Ovary (tissue), 9 donors: ENCODE results near the gene PKD2L1. TPM values are rescaled to one million over a fixed set of nuclear protein-coding genes. Genes with fewer than 3 reads are reported as not detected.
A peak's percentile ranks its signal among the peaks of the same experiment; 100 is the strongest.

ENCODE experiments used
- DNase-seq, 5 donors: peaks; one replicate each; pipeline ENCODE4 v3.0.0-alpha.2; 2019 to 2020
- H3K27ac ChIP-seq, 2 donors: fragments of 200-600 bp; one replicate each; pipeline versions ENCODE4 v1.5.1 to v1.8.0; 2019 to 2022
- H3K27me3 ChIP-seq: fragments of 200-600 bp; one replicate; pipeline ENCODE4 v1.8.0; 2022
- H3K36me3 ChIP-seq: fragments of 200-600 bp; sonication (generic); one replicate; pipeline ENCODE4 v1.5.1; 2019
- H3K4me1 ChIP-seq: one replicate; pipeline ENCODE4 v1.8.1; 2013; ENCODE audit warnings: mild to moderate bottlenecking, moderate library complexity; ENCODE audit not compliant: insufficient read depth
- H3K4me3 ChIP-seq: fragments of 200-600 bp; sonication (generic); one replicate; pipeline ENCODE4 v1.5.1; 2017
- H3K9me3 ChIP-seq, 2 donors: fragments of 200-600 bp in 1 of 2; sonication (generic) in 1 of 2; one replicate each; pipeline versions ENCODE4 v1.5.1 to v1.8.1; 2013 to 2019; ENCODE audit warnings: mild to moderate bottlenecking in 1 of 2, moderate library complexity in 1 of 2
- EP300 ChIP-seq: sonication (generic); formaldehyde crosslinking; IDR thresholded peaks from one replicate; pipeline ENCODE4 v1.6.1; 2017; ENCODE audit warnings: antibody characterized with exemption
- POLR2A ChIP-seq: fragments of 450-650 bp; IDR thresholded peaks from one replicate; pipeline ENCODE4 v1.6.1; 2017; ENCODE audit warnings: antibody characterized with exemption, mild to moderate bottlenecking, moderate library complexity
- WGBS, 3 donors: extraction: QIAGEN DNeasy Blood & Tissue Kit in 1 of 3; methylation state at CpG; one replicate each; pipeline versions ENCODE4 v1.1.5 to v1.1.7; 2013 to 2017; 5-methylcytosine and 5-hydroxymethylcytosine counted together
- intact Hi-C, 4 donors: fragments of 100-400 bp; cut with DNase I; formaldehyde crosslinking; loops; one replicate each; pipeline versions ENCODE4 v1.11.0 to v1.15.1; 2022 to 2023
- polyA plus RNA-seq, 2 donors: library from polyadenylated mRNA; stranded (reverse); fragments of 200-250 nt in 1 of 2; fragments of 350-450 nt in 1 of 2; fragmentation: Illumina TruSeq in 1 of 2; extraction: RNeasy Lipid Tissue Mini Kit (QIAGEN cat#74804) in 1 of 2; gene quantifications; one replicate each; pipeline ENCODE4 v1.2.3, GENCODE V29; 2013 to 2014
- total RNA-seq, 7 donors: library from RNA; depleted of rRNA in 2 of 7; stranded (reverse); fragments of >200 nt in 2 of 7; fragmentation: NEBNext Ultra II Directional in 3 of 7; extraction: Animal tissue kit (Norgen Biotek cat#: 25700) in 3 of 7; gene quantifications; one replicate each; pipeline versions ENCODE4 v1.1.0 to v1.2.4, GENCODE V29; 2016 to 2023
- TF ChIP-seq, protein P1 (sequence below), 3 donors: fragments of 450-650 bp in 2 of 3; fragments of 200-600 bp in 1 of 3; IDR thresholded peaks; one replicate each; pipeline versions ENCODE4 v1.5.1 to v1.8.0; 2016 to 2022; ENCODE audit warnings: antibody characterized with exemption in 3 of 3, mild to moderate bottlenecking in 1 of 3
- donor health status: DM: no; HTN: no; CAD: no; lungs with moderate emphysema.
- donor health status: DM: no; HTN: no; CAD: no.
- donor health status: Bipolar disorder and iron deficiency.
- donor health status: DM: yes; HTN: yes; CAD: no.
- donor health status: DM: no; HTN: no; CAD: no.
- donor health status: DM: yes; HTN: yes; CAD: no.

The PKD2L1 gene
- total and polyA plus RNA-seq, 9 donors: 0.02 to 2.5 (median 2.2) TPM; not detected in 6

DNA sequence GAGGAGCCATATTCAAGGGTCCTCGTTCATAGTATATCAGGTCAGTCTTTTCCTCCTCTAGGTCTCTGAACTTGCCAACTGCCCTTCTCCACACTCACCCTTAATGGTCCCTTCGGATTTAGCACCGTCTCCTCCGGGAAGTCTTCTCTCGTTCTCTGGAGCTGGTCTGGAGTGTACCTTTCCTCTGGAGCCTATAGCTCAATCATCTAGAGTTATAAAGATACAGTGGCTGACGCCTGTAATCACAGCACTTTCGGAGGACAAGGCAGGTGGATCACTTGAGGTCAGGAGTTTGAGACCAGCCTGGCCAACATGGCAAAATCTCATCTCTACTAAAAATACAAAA lies 12.6 kb upstream of the PKD2L1 start:
- no peak for TF ChIP-seq POLR2A
- TF ChIP-seq, protein P1, sequence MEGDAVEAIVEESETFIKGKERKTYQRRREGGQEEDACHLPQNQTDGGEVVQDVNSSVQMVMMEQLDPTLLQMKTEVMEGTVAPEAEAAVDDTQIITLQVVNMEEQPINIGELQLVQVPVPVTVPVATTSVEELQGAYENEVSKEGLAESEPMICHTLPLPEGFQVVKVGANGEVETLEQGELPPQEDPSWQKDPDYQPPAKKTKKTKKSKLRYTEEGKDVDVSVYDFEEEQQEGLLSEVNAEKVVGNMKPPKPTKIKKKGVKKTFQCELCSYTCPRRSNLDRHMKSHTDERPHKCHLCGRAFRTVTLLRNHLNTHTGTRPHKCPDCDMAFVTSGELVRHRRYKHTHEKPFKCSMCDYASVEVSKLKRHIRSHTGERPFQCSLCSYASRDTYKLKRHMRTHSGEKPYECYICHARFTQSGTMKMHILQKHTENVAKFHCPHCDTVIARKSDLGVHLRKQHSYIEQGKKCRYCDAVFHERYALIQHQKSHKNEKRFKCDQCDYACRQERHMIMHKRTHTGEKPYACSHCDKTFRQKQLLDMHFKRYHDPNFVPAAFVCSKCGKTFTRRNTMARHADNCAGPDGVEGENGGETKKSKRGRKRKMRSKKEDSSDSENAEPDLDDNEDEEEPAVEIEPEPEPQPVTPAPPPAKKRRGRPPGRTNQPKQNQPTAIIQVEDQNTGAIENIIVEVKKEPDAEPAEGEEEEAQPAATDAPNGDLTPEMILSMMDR (IDR thresholded peaks at IDR 0.05): no peak
- TF ChIP-seq EP300: no peak
- Histone ChIP-seq H3K27me3 (no peaks in the 10 kb centered on the region), H3K4me3 (no peak overlapping the region), H3K4me1 (no peaks in the 10 kb centered on the region), H3K27ac (no peak overlapping the region), H3K9me3 (no peaks in the 10 kb centered on the region), H3K36me3 (no peaks in the 10 kb centered on the region)
- intact Hi-C loops: loop anchor here in 1 of 4 donors (5.0 kb wide), 1 partner anchor 90 kb away; no protein-coding TSS in a partner anchor
- no peak for DNase-seq
- WGBS, 3 donors: 83 to 85% (median 84%) methylated on average over 7 of the region's 7 CpGs

DNA sequence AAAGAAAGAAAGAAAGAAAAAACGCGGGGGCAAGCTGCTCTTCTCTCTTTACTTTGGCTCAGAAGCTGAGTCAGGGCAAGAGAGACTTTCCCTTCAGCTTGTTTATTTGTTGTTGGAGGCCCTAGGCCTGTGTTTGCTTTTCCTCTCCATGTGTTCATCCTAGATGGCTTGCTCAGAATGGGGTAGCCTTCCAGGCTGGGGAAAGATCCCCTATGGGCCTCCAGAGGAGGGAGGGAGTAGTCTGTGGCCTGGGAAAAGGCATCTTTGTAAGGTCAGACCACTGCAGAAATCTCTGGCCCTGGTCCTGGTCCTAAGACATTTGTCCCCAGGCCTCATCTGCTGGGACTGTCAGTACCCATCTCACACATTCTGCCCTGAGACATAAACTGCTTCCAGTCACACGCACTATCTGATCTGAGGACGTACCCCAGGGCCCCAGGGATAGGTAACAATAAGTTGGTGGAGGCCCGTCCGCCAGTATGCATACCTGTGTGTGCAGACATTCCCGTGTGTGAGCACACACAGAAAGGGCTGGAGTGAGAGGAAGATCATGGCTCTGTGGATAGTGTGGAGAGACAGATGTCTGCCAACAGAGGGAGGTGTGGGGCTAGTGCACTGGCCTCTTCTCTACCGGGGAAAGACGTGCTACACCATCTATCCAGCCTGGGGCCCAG lies 12.1 kb upstream of the PKD2L1 start:
- 54 to 58% (median 58%) methylated on average over 9 of the region's 9 CpGs for WGBS, 3 donors
- intact Hi-C loops: loop anchor here in 3 of 4 donors (2.0 to 5.0 kb wide), 2 partner anchors 90 to 91 kb away; no protein-coding TSS in a partner anchor
- Histone ChIP-seq H3K4me3 (no peak overlapping the region), H3K9me3 (no peaks in the 10 kb centered on the region), H3K4me1 (no peaks in the 10 kb centered on the region), H3K27me3 (no peaks in the 10 kb centered on the region), H3K27ac (no peak overlapping the region), H3K36me3 (no peaks in the 10 kb centered on the region)
- peak in 4 of 5 donors; percentile 51 to 63 (median 60) for DNase-seq
- TF ChIP-seq POLR2A (no peak), EP300 (no peak)
- TF ChIP-seq, protein P1 (IDR thresholded peaks at IDR 0.05): peak in 2 of 3 donors; percentile 53 to 56

DNA sequence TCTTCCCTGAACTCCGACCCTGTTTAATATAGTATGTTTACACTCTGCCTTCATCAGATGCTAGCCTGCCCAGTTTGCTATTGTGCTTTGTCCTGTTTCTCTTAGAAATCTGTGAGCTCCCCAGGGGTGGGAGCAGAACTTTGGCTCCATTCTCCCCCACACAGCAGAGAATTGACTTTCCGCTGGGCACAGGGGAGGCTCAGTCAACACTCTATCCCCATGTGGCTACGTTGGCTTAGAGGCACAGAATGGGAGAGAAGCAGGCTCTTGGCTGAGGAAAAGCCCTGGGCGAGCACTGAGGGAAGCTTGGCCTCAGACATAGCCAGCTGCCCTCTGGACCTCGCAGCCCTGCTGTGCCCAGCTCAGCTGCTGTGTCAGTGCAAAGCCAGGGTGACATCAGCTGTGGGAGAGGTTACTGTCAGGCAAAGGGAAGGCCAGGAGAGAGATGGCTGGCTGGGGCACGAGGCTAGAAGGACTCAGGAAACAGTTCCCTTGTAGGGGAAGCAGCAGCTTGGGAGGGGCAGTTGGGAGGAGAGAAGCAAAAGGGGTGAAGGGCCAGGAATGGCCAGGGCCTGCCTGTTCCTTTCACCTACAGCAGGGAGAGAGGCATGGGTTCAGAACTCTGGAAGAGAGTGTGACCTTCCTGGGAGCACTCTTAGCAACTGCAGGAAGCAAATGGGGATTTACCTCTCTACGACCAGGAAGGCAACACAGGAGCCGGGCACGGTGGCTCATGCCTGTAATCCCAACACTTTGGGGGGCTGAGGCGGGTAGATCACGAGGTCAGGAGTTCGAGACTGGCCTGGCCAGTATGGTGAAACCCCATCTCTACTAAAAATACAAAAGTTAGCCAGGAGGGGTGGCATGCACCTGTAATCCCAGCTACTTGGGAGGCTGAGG lies 11.2 kb upstream of the PKD2L1 start:
- Histone ChIP-seq H3K36me3 (no peaks in the 10 kb centered on the region), H3K27ac (no peak overlapping the region), H3K4me3 (no peak overlapping the region), H3K9me3 (no peaks in the 10 kb centered on the region), H3K4me1 (no peaks in the 10 kb centered on the region), H3K27me3 (no peaks in the 10 kb centered on the region)
- TF ChIP-seq, protein P1 (IDR thresholded peaks at IDR 0.05): no peak
- TF ChIP-seq POLR2A (no peak), EP300 (no peak)
- intact Hi-C loops: loop anchor here in 3 of 4 donors (2.0 to 5.0 kb wide), 2 partner anchors 91 to 92 kb away; no protein-coding TSS in a partner anchor
- 78 to 82% (median 79%) methylated on average over 12 of the region's 12 CpGs for WGBS, 3 donors
- DNase-seq: no peak

DNA sequence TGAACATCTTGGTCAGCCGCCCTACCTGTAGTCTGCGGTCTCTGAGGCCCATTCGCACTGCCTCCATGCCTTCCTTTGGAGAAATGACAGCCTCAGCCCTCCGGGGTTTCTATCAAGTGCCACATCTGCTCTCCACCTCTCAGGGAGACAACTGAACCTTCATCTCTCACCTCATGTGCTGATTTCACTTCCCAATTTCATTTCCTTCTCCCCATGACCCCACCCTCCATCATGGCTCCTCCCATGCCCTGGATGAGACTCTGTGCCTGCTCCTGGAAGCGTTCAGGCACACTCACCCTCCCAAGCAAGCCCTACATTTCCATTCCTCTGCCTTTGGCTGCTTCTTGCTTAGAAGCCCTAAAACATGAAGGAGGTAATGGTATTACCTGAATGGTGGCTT lies 9.2 kb upstream of the PKD2L1 start:
- no peak for DNase-seq
- 64 to 72% (median 68%) methylated on average over 5 of the region's 5 CpGs for WGBS, 3 donors

More for the DNA sequence above, 9.2 kb upstream of the PKD2L1 start:
- no peaks in the 10 kb centered on the region for H3K9me3 ChIP-seq
- no peaks in the 10 kb centered on the region for H3K27me3 ChIP-seq
- H3K4me3 ChIP-seq: no peak overlapping the region
- no peak for TF ChIP-seq EP300
- intact Hi-C loops: loop anchor here in 1 of 4 donors (10.0 kb wide), 2 partner anchors 176 to 536 kb away; partner anchors contain the start of gene SEC31B
- H3K27ac ChIP-seq: no peak overlapping the region
- H3K4me1 ChIP-seq: no peaks in the 10 kb centered on the region
- H3K36me3 ChIP-seq: no peaks in the 10 kb centered on the region
